ENCODE data around the gene ZFAND2B. TPM values are rescaled to one million over a fixed set of nuclear protein-coding genes. Genes with fewer than 3 reads are reported as not detected.

ZFAND2B gene
- polyA plus RNA-seq, 1 donor (not counting 4 experiments of a cell fraction or from before 2014, with no cell fraction given): 23.2 TPM

- Histone ChIP-seq H3K36me3 (ENCODE audit: control insufficient read depth in 2 of 2, extremely low read depth in 1 of 2, insufficient read depth in 2 of 2, low read length in 2 of 2) (peaks cover 27 to 29% of the 10 kb centered on the region in 2 experiments), H3K27me3 (ENCODE audit: control insufficient read depth, extremely low read depth, insufficient read depth, low read length) (no peaks in the 10 kb centered on the region), H3K9me1 (ENCODE audit: control insufficient read depth, extremely low read depth, insufficient read depth, low read length) (peaks cover 2% of the 10 kb centered on the region), H3K4me2 (ENCODE audit: control insufficient read depth, extremely low read depth, insufficient read depth, low read depth, low read length) (peak within 1 kb of the TSS; percentile 84), H3K27ac (ENCODE audit: control insufficient read depth, insufficient read depth, low read length) (peak within 1 kb of the TSS; percentile 98), H2AFZ (ENCODE audit: control insufficient read depth, low read length) (peak within 1 kb of the TSS; percentile 94), H3K4me1 (ENCODE audit: control insufficient read depth, extremely low read depth, insufficient read depth, low read length) (peaks cover 20% of the 10 kb centered on the region), H3K9me3 (ENCODE audit: control insufficient read depth, low read depth, low read length) (no peaks in the 10 kb centered on the region), H3K79me2 (ENCODE audit: control insufficient read depth, insufficient read depth, low read length) (peaks cover 21% of the 10 kb centered on the region), H3K9ac (ENCODE audit: control insufficient read depth, extremely low read depth, insufficient read depth, low read length) (peak within 1 kb of the TSS; percentile 95), H3K4me3 (ENCODE audit: control insufficient read depth in 2 of 3, extremely low read depth in 1 of 3, insufficient read depth in 2 of 3, low read depth in 1 of 3, low read length in 3 of 3) (peak within 1 kb of the TSS; percentile 81 to 90 (median 85)), H4K20me1 (ENCODE audit: control insufficient read depth, extremely low read depth, insufficient read depth, low read length) (no peaks in the 10 kb centered on the region)
- DNase-seq (ENCODE audit: low read depth, low spot score) (peak; percentile 38), FAIRE-seq (no peak)
- dilution Hi-C loops (cut with MboI; ENCODE audit: extremely low pct_ligation_motif_present, low sequenced_read_pairs): no loop called here
- no peak for TF ChIP-seq EZH2 (IDR thresholded peaks at IDR 0.05; ENCODE audit: low read length)
- TF ChIP-seq, protein P1, sequence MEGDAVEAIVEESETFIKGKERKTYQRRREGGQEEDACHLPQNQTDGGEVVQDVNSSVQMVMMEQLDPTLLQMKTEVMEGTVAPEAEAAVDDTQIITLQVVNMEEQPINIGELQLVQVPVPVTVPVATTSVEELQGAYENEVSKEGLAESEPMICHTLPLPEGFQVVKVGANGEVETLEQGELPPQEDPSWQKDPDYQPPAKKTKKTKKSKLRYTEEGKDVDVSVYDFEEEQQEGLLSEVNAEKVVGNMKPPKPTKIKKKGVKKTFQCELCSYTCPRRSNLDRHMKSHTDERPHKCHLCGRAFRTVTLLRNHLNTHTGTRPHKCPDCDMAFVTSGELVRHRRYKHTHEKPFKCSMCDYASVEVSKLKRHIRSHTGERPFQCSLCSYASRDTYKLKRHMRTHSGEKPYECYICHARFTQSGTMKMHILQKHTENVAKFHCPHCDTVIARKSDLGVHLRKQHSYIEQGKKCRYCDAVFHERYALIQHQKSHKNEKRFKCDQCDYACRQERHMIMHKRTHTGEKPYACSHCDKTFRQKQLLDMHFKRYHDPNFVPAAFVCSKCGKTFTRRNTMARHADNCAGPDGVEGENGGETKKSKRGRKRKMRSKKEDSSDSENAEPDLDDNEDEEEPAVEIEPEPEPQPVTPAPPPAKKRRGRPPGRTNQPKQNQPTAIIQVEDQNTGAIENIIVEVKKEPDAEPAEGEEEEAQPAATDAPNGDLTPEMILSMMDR (optimal IDR thresholded peaks at IDR 0.05 in 1 of 3, IDR thresholded peaks at IDR 0.05 in 1 of 3, conservative IDR thresholded peaks at IDR 0.05 in 1 of 3; ENCODE audit: extremely low read depth in 1 of 3, insufficient read depth in 2 of 3, low read length in 3 of 3): no peak
These were observed 29.6 kb upstream of the ZFAND2B start, which contains the start of gene CNPPD1 for GRCh38 chr2:219176818-219177551. Gene CNPPD1 (minus strand): TSS chr2:219176925. CDS start chr2:219176828, 97 bp downstream.

GRCh38 chr2:219177552-219178376 is 28.8 kb upstream of the ZFAND2B start, which contains the start of gene RETREG2:
Gene RETREG2 (plus strand): TSS chr2:219178275. CDS start chr2:219178353, 78 bp downstream.
- Histone ChIP-seq H3K79me2 (ENCODE audit: control insufficient read depth, insufficient read depth, low read length) (peaks cover 21% of the 10 kb centered on the region), H3K27ac (ENCODE audit: control insufficient read depth, insufficient read depth, low read length) (peak within 1 kb of the TSS; percentile 98), H3K4me2 (ENCODE audit: control insufficient read depth, extremely low read depth, insufficient read depth, low read depth, low read length) (peak within 1 kb of the TSS; percentile 86), H4K20me1 (ENCODE audit: control insufficient read depth, extremely low read depth, insufficient read depth, low read length) (no peaks in the 10 kb centered on the region), H3K9me1 (ENCODE audit: control insufficient read depth, extremely low read depth, insufficient read depth, low read length) (peaks cover 2% of the 10 kb centered on the region), H3K4me3 (ENCODE audit: control insufficient read depth in 2 of 3, extremely low read depth in 1 of 3, insufficient read depth in 2 of 3, low read depth in 1 of 3, low read length in 3 of 3) (peak within 1 kb of the TSS; percentile 81 to 90 (median 85)), H3K4me1 (ENCODE audit: control insufficient read depth, extremely low read depth, insufficient read depth, low read length) (peaks cover 20% of the 10 kb centered on the region), H3K36me3 (ENCODE audit: control insufficient read depth in 2 of 2, extremely low read depth in 1 of 2, insufficient read depth in 2 of 2, low read length in 2 of 2) (peaks cover 29 to 32% of the 10 kb centered on the region in 2 experiments), H3K9me3 (ENCODE audit: control insufficient read depth, low read depth, low read length) (no peaks in the 10 kb centered on the region), H3K27me3 (ENCODE audit: control insufficient read depth, extremely low read depth, insufficient read depth, low read length) (no peaks in the 10 kb centered on the region), H3K9ac (ENCODE audit: control insufficient read depth, extremely low read depth, insufficient read depth, low read length) (peak within 1 kb of the TSS; percentile 95), H2AFZ (ENCODE audit: control insufficient read depth, low read length) (peak within 1 kb of the TSS; percentile 94)
- dilution Hi-C loops (cut with MboI; ENCODE audit: extremely low pct_ligation_motif_present, low sequenced_read_pairs): no loop called here
- peak; percentile 59 for DNase-seq (ENCODE audit: low read depth, low spot score)
- no peak for TF ChIP-seq EZH2 (IDR thresholded peaks at IDR 0.05; ENCODE audit: low read length)
- TF ChIP-seq, protein P1 (optimal IDR thresholded peaks at IDR 0.05 in 1 of 3, IDR thresholded peaks at IDR 0.05 in 1 of 3, conservative IDR thresholded peaks at IDR 0.05 in 1 of 3; ENCODE audit: extremely low read depth in 1 of 3, insufficient read depth in 2 of 3, low read length in 3 of 3): peak in 1 of 3 experiments; percentile 71
- FAIRE-seq: peak; percentile 53
